Measurements from ENCODE around the gene ABCF1. TPM values are rescaled to one million over a fixed set of nuclear protein-coding genes. Genes with fewer than 3 reads are reported as not detected.
A peak's percentile ranks its signal among the peaks of the same experiment; 100 is the strongest.

ABCF1 gene
- polyA plus RNA-seq, 3 donors = 7.5 to 19.8 (median 14.6) TPM

DNA sequence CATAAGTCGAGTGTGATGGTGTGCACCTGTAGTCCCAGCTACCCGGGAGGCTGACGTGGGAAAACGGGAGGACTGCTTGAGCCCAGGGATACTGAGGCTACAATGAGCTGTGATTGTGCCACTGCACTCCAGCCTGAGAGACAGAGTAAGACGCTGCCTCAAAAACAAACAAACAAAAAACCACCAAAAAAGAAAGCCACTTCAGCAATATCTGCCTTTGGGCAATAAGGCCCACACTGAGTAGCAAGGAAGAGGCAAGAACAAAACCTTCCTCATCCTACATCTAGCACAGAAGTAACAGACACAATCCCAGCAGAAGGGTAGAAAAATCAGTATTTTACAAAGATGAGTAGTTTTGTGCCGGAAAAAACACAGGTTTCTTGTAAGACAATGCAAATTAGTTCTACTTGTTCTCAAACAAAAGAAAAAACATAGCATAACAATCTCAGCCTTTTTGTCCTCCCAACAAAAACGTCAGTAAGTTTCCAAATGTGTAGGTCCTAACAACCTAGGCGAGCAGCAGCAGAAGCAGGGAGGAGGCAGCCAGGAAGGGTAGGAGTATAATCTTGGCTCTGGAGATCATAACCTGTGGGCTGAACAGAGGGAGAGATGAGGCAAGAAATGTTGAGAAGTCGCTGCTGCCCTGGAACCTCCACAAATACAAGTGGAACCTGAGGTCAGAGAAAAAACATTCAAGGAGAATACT lies 40.1 kb downstream of the ABCF1 start:
- Mint-ChIP-seq H3K27me3 (ENCODE audit: low read depth in 3 of 3) (no peaks in the 10 kb centered on the region), H3K36me3 (peaks cover 56 to 67% of the 10 kb centered on the region in 2 donors), H3K4me3 (peak overlapping the region in 1 of 2 donors; percentile 5), H3K27ac (peak overlapping the region in 4 of 7 donors; percentile 8 to 80 (median 74)), H3K9me3 (peaks cover 0 to 3% (median 2%) of the 10 kb centered on the region in 7 donors), H3K4me1 (peaks cover 34% of the 10 kb centered on the region)
- H3K79me2 ChIP-seq (ENCODE audit: insufficient read depth, low read length) = peaks cover 68% of the 10 kb centered on the region
- TF ChIP-seq, protein P1, sequence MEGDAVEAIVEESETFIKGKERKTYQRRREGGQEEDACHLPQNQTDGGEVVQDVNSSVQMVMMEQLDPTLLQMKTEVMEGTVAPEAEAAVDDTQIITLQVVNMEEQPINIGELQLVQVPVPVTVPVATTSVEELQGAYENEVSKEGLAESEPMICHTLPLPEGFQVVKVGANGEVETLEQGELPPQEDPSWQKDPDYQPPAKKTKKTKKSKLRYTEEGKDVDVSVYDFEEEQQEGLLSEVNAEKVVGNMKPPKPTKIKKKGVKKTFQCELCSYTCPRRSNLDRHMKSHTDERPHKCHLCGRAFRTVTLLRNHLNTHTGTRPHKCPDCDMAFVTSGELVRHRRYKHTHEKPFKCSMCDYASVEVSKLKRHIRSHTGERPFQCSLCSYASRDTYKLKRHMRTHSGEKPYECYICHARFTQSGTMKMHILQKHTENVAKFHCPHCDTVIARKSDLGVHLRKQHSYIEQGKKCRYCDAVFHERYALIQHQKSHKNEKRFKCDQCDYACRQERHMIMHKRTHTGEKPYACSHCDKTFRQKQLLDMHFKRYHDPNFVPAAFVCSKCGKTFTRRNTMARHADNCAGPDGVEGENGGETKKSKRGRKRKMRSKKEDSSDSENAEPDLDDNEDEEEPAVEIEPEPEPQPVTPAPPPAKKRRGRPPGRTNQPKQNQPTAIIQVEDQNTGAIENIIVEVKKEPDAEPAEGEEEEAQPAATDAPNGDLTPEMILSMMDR (IDR thresholded peaks at IDR 0.05) = no peak
- H3K9ac ChIP-seq (ENCODE audit: insufficient read depth, low read length, poor library complexity, severe bottlenecking) = no peak overlapping the region
- no peak overlapping the region for H3K27ac ChIP-seq (ENCODE audit: low read depth in 1 of 2, low read length in 2 of 2)
- intact Hi-C loops (cut with micrococcal nuclease) = loop anchor here (5.0 kb wide), 2 partner anchors 34 to 119 kb away; no protein-coding TSS in a partner anchor
- H3K27me3 ChIP-seq (ENCODE audit: control insufficient read depth in 2 of 2, insufficient read depth in 2 of 2, low read length in 2 of 2) = no peaks in the 10 kb centered on the region
- no peaks in the 10 kb centered on the region for H3K9me3 ChIP-seq (replicated peaks in 1 of 2; ENCODE audit: control insufficient read depth in 1 of 2, insufficient read depth in 1 of 2, low read length in 2 of 2)
- peaks cover 92% of the 10 kb centered on the region for H4K20me1 ChIP-seq (ENCODE audit: insufficient read depth, low read length)
- no peak overlapping the region for H3K4me3 ChIP-seq (replicated peaks in 1 of 3; ENCODE audit: low read depth in 2 of 3, low read length in 3 of 3)
- no peak overlapping the region for H3K4me2 ChIP-seq (replicated peaks; ENCODE audit: extremely low read depth, low read length, poor library complexity, severe bottlenecking)
- peaks cover 37 to 57% of the 10 kb centered on the region in 2 donors for H3K36me3 ChIP-seq (replicated peaks in 1 of 2; ENCODE audit: control insufficient read depth in 1 of 2, insufficient read depth in 2 of 2, low read length in 2 of 2)
- 100% methylated on average over 1 of the region's 9 CpGs for WGBS (ENCODE audit: insufficient coverage)
- DNase-seq = no peak
- peaks cover 19 to 28% of the 10 kb centered on the region in 2 donors for H3K4me1 ChIP-seq (ENCODE audit: control insufficient read depth in 1 of 2, insufficient read depth in 2 of 2, low read length in 2 of 2)
- H2AFZ ChIP-seq (ENCODE audit: insufficient read depth, low read depth, low read length, poor library complexity, severe bottlenecking) = no peak overlapping the region

DNA sequence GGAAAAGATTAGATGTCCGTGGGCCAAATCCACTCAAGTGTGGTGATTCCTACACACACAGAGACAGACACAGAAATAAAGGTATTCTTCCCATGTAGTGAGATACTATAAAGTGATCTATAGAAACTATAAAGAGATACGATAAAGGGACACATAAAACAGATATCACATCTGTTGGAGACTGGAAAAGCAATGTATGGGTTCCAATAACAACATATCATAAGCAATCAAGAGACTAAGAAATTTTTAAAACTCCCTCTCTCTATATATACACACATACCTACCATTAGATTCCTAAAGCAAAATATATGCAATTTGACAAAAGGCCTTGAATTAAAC lies 40.6 kb downstream of the ABCF1 start:
- no peak overlapping the region for H3K4me3 ChIP-seq (replicated peaks in 1 of 3; ENCODE audit: low read depth in 2 of 3, low read length in 3 of 3)
- TF ChIP-seq, protein P1 (IDR thresholded peaks at IDR 0.05) = no peak
- H3K9me3 Mint-ChIP-seq = peaks cover 0 to 7% (median 4%) of the 10 kb centered on the region in 7 donors
- no peaks in the 10 kb centered on the region for H3K27me3 ChIP-seq (ENCODE audit: control insufficient read depth in 2 of 2, insufficient read depth in 2 of 2, low read length in 2 of 2)
- H4K20me1 ChIP-seq (ENCODE audit: insufficient read depth, low read length) = peaks cover 92% of the 10 kb centered on the region
- H3K9ac ChIP-seq (ENCODE audit: insufficient read depth, low read length, poor library complexity, severe bottlenecking) = no peak overlapping the region
- H3K27ac Mint-ChIP-seq = peak overlapping the region in 1 of 7 donors; percentile 80
- intact Hi-C loops (cut with micrococcal nuclease) = loop anchor here (5.0 kb wide), 2 partner anchors 35 to 120 kb away; no protein-coding TSS in a partner anchor
- no peaks in the 10 kb centered on the region for H3K9me3 ChIP-seq (replicated peaks in 1 of 2; ENCODE audit: control insufficient read depth in 1 of 2, insufficient read depth in 1 of 2, low read length in 2 of 2)
- H3K36me3 Mint-ChIP-seq = peaks cover 56 to 67% of the 10 kb centered on the region in 2 donors
- H3K79me2 ChIP-seq (ENCODE audit: insufficient read depth, low read length) = peaks cover 73% of the 10 kb centered on the region
- no peak overlapping the region for H3K4me3 Mint-ChIP-seq
- no peak overlapping the region for H3K27ac ChIP-seq (ENCODE audit: low read depth in 1 of 2, low read length in 2 of 2)
- no CpG with 5 or more reads among the region's 2 CpGs for WGBS (ENCODE audit: insufficient coverage)
- peaks cover 36 to 57% of the 10 kb centered on the region in 2 donors for H3K36me3 ChIP-seq (replicated peaks in 1 of 2; ENCODE audit: control insufficient read depth in 1 of 2, insufficient read depth in 2 of 2, low read length in 2 of 2)
- H3K27me3 Mint-ChIP-seq (ENCODE audit: low read depth in 3 of 3) = peaks cover 0 to 2% (median 0%) of the 10 kb centered on the region in 3 donors
- H3K4me1 ChIP-seq (ENCODE audit: control insufficient read depth in 1 of 2, insufficient read depth in 2 of 2, low read length in 2 of 2) = peaks cover 19 to 28% of the 10 kb centered on the region in 2 donors
- H2AFZ ChIP-seq (ENCODE audit: insufficient read depth, low read depth, low read length, poor library complexity, severe bottlenecking) = no peak overlapping the region
- no peak overlapping the region for H3K4me2 ChIP-seq (replicated peaks; ENCODE audit: extremely low read depth, low read length, poor library complexity, severe bottlenecking)
- DNase-seq = no peak
- H3K4me1 Mint-ChIP-seq = peaks cover 34% of the 10 kb centered on the region

Measured in CD14-positive monocyte (primary cell).